ENCODE measurements around the gene TMEM61. TPM values are rescaled to one million over a fixed set of nuclear protein-coding genes. Genes with fewer than 3 reads are reported as not detected.
A peak's percentile ranks its signal among the peaks of the same experiment; 100 is the strongest.

Gene TMEM61
- total RNA-seq, 1 experiment from 2014 or later, result not detected

DNA sequence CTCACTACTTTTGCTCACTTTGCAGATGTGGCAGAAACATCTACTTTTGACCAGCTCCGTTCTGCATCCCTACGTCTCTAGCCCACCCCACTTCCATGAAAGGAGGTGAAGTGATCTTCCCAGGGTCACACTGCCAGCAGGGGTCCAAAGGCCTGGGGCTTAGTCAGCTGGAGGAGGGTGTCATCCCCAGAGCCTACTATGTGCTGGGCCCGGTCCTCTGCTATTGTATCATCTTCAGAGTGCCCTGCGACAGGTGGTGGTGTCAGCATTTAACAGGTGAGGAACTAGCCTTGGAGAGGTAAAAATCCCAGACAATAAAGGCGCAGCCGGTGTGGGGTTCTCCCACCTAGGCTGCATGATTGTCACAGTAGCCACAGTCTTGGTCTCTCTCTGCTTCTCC is 12.7 kb downstream of the TMEM61 start:
- H3K4me1 Mint-ChIP-seq (ENCODE audit: low read depth, unreplicated experiment), result peaks cover 8% of the 10 kb centered on the region
- POLR2A ChIA-PET, result no interaction called here
- Histone ChIP-seq H3K4me1 (no peaks in the 10 kb centered on the region), H3K36me3 (ENCODE audit: control insufficient read depth, insufficient read depth, low read length) (no peaks in the 10 kb centered on the region), H3K27me3 (replicated peaks; ENCODE audit: control insufficient read depth, insufficient read depth, low read length) (no peaks in the 10 kb centered on the region), H3K9me3 (no peaks in the 10 kb centered on the region), H3K4me3 (ENCODE audit: low read depth, low read length) (no peak overlapping the region)
- intact Hi-C loops (cut with micrococcal nuclease; ENCODE audit: unreplicated experiment), result no loop called here
- BruUV-seq (replicated peaks), result no TSS peak
- CTCF ChIA-PET, result interaction anchor here (0.7 kb wide), 1 partner anchor 388 kb away, joined by 4 read pairs; no protein-coding TSS in a partner anchor
- no peak for DNase-seq
- H3K9me3 Mint-ChIP-seq (ENCODE audit: unreplicated experiment), result no peaks in the 10 kb centered on the region
- no peak overlapping the region for H3K4me3 Mint-ChIP-seq (ENCODE audit: unreplicated experiment)
- H3K36me3 Mint-ChIP-seq (ENCODE audit: insufficient read depth, unreplicated experiment), result no peaks in the 10 kb centered on the region
- H3K27ac Mint-ChIP-seq (ENCODE audit: unreplicated experiment), result no peak overlapping the region
- H3K27me3 Mint-ChIP-seq (ENCODE audit: insufficient read depth, unreplicated experiment), result peaks cover 4% of the 10 kb centered on the region
- TF ChIP-seq, protein P1, sequence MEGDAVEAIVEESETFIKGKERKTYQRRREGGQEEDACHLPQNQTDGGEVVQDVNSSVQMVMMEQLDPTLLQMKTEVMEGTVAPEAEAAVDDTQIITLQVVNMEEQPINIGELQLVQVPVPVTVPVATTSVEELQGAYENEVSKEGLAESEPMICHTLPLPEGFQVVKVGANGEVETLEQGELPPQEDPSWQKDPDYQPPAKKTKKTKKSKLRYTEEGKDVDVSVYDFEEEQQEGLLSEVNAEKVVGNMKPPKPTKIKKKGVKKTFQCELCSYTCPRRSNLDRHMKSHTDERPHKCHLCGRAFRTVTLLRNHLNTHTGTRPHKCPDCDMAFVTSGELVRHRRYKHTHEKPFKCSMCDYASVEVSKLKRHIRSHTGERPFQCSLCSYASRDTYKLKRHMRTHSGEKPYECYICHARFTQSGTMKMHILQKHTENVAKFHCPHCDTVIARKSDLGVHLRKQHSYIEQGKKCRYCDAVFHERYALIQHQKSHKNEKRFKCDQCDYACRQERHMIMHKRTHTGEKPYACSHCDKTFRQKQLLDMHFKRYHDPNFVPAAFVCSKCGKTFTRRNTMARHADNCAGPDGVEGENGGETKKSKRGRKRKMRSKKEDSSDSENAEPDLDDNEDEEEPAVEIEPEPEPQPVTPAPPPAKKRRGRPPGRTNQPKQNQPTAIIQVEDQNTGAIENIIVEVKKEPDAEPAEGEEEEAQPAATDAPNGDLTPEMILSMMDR (IDR thresholded peaks at IDR 0.05; ENCODE audit: insufficient read depth in 1 of 2, low read depth in 1 of 2, low read length in 1 of 2, severe bottlenecking in 1 of 2, unreplicated experiment in 1 of 2), result no peak

DNA sequence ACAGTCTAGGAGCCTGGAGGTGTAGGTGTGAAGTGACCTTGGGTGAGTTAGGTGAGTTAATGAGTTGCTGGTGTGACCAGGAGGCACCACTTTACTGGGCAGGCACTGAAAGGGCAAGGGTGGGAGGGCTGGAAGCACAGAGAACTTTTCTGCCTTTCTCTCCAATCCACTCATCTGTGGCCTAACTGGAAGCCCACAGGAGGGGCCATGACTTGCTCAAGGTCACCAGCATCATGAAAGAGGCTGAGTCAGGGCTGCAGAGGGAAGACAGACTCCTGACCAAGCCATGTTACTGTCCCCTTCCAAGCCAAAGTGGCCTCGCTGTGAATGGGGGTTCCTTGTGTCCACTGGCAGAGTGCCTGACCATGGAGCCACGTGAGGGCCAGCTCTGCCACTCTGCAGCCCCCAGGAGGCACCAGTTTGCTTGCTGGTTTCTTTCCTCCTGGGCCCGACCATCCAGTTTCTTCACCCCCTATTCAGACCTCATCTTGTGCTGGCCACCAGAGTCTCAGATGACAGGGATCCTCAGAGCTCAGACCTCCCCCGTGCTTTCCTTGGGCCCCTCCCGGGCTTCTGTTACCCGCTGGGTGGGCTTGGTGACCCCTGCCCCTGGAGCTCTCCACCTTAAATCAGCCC is 14.0 kb downstream of the TMEM61 start:
- Mint-ChIP-seq H3K36me3 (ENCODE audit: insufficient read depth, unreplicated experiment) (no peaks in the 10 kb centered on the region), H3K4me1 (ENCODE audit: low read depth, unreplicated experiment) (peaks cover 8% of the 10 kb centered on the region), H3K27ac (ENCODE audit: unreplicated experiment) (no peak overlapping the region), H3K4me3 (ENCODE audit: unreplicated experiment) (no peak overlapping the region), H3K27me3 (ENCODE audit: insufficient read depth, unreplicated experiment) (peaks cover 4% of the 10 kb centered on the region), H3K9me3 (ENCODE audit: unreplicated experiment) (no peaks in the 10 kb centered on the region)
- ChIA-PET CTCF (no interaction called here), POLR2A (no interaction called here)
- Histone ChIP-seq H3K9me3 (no peaks in the 10 kb centered on the region), H3K4me1 (no peaks in the 10 kb centered on the region), H3K27me3 (replicated peaks; ENCODE audit: control insufficient read depth, insufficient read depth, low read length) (no peaks in the 10 kb centered on the region), H3K36me3 (ENCODE audit: control insufficient read depth, insufficient read depth, low read length) (no peaks in the 10 kb centered on the region), H3K4me3 (ENCODE audit: low read depth, low read length) (no peak overlapping the region)
- TF ChIP-seq, protein P1 (IDR thresholded peaks at IDR 0.05; ENCODE audit: insufficient read depth in 1 of 2, low read depth in 1 of 2, low read length in 1 of 2, severe bottlenecking in 1 of 2, unreplicated experiment in 1 of 2), result no peak
- intact Hi-C loops (cut with micrococcal nuclease; ENCODE audit: unreplicated experiment), result no loop called here
- no TSS peak for BruUV-seq (replicated peaks)
- no peak for DNase-seq

DNA sequence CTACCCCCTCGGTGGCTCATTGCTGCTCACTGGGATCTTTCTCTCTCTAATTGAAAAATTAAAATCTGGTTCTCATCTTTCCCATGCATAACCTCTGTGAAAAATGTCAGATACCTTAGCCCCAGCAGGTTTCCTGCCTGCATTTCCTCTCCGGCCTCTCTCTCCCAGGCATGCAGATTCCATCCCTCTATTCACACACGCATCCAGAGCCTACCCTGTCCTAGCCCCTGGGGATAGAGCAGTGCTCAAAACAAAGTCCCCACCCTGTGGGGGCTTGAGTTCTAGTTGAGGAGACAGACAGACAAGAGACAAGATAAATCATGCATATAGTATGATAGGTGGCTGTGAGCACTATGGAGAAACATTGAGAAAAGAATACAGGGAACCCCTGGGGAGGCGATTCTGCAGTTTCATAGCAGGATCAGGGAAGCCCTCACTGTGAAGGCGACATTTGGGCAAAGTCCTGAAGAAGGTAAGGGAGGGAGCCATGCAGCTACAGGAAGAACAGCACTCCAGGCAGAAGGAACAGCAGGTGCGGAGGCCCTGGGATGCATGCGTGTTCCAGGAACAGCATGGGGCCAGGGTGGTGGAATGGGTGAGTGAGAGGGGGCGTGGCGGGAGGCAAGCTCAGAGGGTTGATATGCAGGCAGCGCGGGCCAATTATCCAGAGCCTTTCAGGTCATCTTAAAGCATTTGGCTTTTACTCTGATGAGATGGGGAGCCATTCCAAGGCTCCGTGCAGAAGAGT is 14.8 kb downstream of the TMEM61 start:
- Mint-ChIP-seq H3K27me3 (ENCODE audit: insufficient read depth, unreplicated experiment) (peaks cover 4% of the 10 kb centered on the region), H3K4me3 (ENCODE audit: unreplicated experiment) (no peak overlapping the region), H3K27ac (ENCODE audit: unreplicated experiment) (peak overlapping the region; percentile 64), H3K9me3 (ENCODE audit: unreplicated experiment) (no peaks in the 10 kb centered on the region), H3K36me3 (ENCODE audit: insufficient read depth, unreplicated experiment) (no peaks in the 10 kb centered on the region), H3K4me1 (ENCODE audit: low read depth, unreplicated experiment) (peaks cover 8% of the 10 kb centered on the region)
- H3K4me1 ChIP-seq, result no peaks in the 10 kb centered on the region
- H3K4me3 ChIP-seq (ENCODE audit: low read depth, low read length), result no peak overlapping the region
- no TSS peak for BruUV-seq (replicated peaks)
- H3K27me3 ChIP-seq (replicated peaks; ENCODE audit: control insufficient read depth, insufficient read depth, low read length), result no peaks in the 10 kb centered on the region
- ChIA-PET CTCF (interaction anchor here (3.0 kb wide), 1 partner anchor 45 kb away, joined by 15 read pairs; no protein-coding TSS in a partner anchor), POLR2A (no interaction called here)
- no peaks in the 10 kb centered on the region for H3K9me3 ChIP-seq
- no peaks in the 10 kb centered on the region for H3K36me3 ChIP-seq (ENCODE audit: control insufficient read depth, insufficient read depth, low read length)
- intact Hi-C loops (cut with micrococcal nuclease; ENCODE audit: unreplicated experiment), result no loop called here
- DNase-seq, result no peak
- TF ChIP-seq, protein P1 (IDR thresholded peaks at IDR 0.05; ENCODE audit: insufficient read depth in 1 of 2, low read depth in 1 of 2, low read length in 1 of 2, severe bottlenecking in 1 of 2, unreplicated experiment in 1 of 2), result no peak
